Panc1 (cell line): ENCODE measurements around the gene CCR2.

ENCODE experiments used
- POLR2AphosphoS5 ChIP-seq: IDR thresholded peaks from 2 replicates; pipeline ENCODE4 v1.6.1; 2012; ENCODE audit warnings: mild to moderate bottlenecking, low read depth, low read length, moderate library complexity
- SIN3A ChIP-seq: IDR thresholded peaks from 2 replicates; pipeline ENCODE4 v1.6.1; 2012; ENCODE audit warnings: low read depth, mild to moderate bottlenecking, low read length, moderate library complexity, borderline replicate concordance; ENCODE audit not compliant: insufficient read depth
- TCF7L2 ChIP-seq: IDR thresholded peaks from 2 replicates; pipeline ENCODE4 v1.6.1; 2011; ENCODE audit warnings: mild to moderate bottlenecking, low read depth, low read length, inconsistent platforms
- TF ChIP-seq, protein P1 (sequence below): fragments of 450-650 bp; IDR thresholded peaks from 2 replicates; pipeline ENCODE4 v1.5.1; 2017; ENCODE audit warnings: mild to moderate bottlenecking
- TF ChIP-seq, protein P2 (sequence below), 2 experiments: IDR thresholded peaks; 2 replicates each; pipeline ENCODE4 v1.6.1; 2011 to 2012; ENCODE audit warnings: low read depth in 2 of 2, control low read depth in 1 of 2, low read length in 1 of 2, mild to moderate bottlenecking in 1 of 2, moderate library complexity in 1 of 2; ENCODE audit not compliant: insufficient read depth in 1 of 2

DNA sequence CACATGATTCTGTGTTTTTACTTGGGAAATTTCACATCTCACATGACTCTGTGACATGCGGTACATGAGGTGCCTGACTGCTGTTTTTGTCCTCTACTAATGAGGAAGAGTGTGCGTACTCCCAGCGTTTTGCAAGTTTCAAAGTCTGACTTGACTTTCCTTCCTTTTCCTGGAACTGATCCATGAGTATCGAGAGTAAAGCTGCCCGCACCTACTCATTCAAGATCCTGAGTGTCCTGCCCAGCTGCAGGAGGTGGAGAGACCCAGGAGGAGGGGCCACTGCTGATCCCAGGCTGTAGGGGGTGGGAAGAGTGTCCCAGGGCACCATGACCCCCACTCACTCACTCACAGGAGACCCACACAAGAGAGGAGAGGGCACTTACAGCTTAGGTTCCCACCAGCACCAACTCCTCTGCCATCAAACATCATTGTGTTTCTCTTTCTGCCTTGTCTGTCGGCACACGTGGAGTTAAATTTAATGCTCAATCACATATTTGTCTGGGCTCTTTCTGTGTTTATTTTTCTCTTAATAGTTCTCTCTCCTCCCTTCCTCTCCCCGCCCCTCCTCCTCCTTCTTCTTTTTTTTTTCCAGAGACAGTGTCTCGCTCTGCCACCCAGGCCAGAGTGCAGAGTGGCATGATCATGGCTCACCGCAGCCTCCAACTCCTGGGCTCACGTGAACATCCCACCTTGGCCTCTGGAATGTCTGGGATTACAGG, 51.5 kb downstream of the CCR2 start:
- TF ChIP-seq, protein P1, sequence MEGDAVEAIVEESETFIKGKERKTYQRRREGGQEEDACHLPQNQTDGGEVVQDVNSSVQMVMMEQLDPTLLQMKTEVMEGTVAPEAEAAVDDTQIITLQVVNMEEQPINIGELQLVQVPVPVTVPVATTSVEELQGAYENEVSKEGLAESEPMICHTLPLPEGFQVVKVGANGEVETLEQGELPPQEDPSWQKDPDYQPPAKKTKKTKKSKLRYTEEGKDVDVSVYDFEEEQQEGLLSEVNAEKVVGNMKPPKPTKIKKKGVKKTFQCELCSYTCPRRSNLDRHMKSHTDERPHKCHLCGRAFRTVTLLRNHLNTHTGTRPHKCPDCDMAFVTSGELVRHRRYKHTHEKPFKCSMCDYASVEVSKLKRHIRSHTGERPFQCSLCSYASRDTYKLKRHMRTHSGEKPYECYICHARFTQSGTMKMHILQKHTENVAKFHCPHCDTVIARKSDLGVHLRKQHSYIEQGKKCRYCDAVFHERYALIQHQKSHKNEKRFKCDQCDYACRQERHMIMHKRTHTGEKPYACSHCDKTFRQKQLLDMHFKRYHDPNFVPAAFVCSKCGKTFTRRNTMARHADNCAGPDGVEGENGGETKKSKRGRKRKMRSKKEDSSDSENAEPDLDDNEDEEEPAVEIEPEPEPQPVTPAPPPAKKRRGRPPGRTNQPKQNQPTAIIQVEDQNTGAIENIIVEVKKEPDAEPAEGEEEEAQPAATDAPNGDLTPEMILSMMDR = no peak
- TF ChIP-seq POLR2AphosphoS5 = no peak
- TF ChIP-seq SIN3A = no peak
- TF ChIP-seq, protein P2, sequence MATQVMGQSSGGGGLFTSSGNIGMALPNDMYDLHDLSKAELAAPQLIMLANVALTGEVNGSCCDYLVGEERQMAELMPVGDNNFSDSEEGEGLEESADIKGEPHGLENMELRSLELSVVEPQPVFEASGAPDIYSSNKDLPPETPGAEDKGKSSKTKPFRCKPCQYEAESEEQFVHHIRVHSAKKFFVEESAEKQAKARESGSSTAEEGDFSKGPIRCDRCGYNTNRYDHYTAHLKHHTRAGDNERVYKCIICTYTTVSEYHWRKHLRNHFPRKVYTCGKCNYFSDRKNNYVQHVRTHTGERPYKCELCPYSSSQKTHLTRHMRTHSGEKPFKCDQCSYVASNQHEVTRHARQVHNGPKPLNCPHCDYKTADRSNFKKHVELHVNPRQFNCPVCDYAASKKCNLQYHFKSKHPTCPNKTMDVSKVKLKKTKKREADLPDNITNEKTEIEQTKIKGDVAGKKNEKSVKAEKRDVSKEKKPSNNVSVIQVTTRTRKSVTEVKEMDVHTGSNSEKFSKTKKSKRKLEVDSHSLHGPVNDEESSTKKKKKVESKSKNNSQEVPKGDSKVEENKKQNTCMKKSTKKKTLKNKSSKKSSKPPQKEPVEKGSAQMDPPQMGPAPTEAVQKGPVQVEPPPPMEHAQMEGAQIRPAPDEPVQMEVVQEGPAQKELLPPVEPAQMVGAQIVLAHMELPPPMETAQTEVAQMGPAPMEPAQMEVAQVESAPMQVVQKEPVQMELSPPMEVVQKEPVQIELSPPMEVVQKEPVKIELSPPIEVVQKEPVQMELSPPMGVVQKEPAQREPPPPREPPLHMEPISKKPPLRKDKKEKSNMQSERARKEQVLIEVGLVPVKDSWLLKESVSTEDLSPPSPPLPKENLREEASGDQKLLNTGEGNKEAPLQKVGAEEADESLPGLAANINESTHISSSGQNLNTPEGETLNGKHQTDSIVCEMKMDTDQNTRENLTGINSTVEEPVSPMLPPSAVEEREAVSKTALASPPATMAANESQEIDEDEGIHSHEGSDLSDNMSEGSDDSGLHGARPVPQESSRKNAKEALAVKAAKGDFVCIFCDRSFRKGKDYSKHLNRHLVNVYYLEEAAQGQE (IDR thresholded peaks at IDR 0.05; ENCODE audit: insufficient read depth in 1 of 2, low read depth in 2 of 2, low read length in 1 of 2) = no peak
- TF ChIP-seq TCF7L2 = no peak
